Mesenchymal stem cell (in vitro differentiated cells and primary cell): ENCODE data around the gene KRT12.

Source experiments
- DNase-seq: peaks from one replicate; pipeline ENCODE4 v3.0.0-alpha.2; 2013
- H2AFZ ChIP-seq: one replicate; pipeline ENCODE4 v1.6.1; 2013; ENCODE audit warnings: low read depth, mild to moderate bottlenecking, control low read depth, inconsistent platforms, low read length, moderate library complexity
- H2AK5ac ChIP-seq: 2 replicates; pipeline ENCODE4 v1.6.1; 2013; ENCODE audit warnings: low read length, moderate library complexity, mild to moderate bottlenecking, inconsistent platforms; ENCODE audit not compliant: severe bottlenecking
- H2BK120ac ChIP-seq: one replicate; pipeline ENCODE4 v1.6.1; 2013; ENCODE audit warnings: low read depth, mild to moderate bottlenecking, inconsistent platforms, low read length, moderate library complexity
- H2BK12ac ChIP-seq, 2 experiments: one replicate each; pipeline ENCODE4 v1.6.1; 2013; ENCODE audit warnings: inconsistent platforms in 2 of 2, low read length in 2 of 2, mild to moderate bottlenecking in 2 of 2, moderate library complexity in 2 of 2, control low read depth in 1 of 2
- H2BK15ac ChIP-seq: one replicate; pipeline ENCODE4 v1.6.1; 2013; ENCODE audit warnings: mild to moderate bottlenecking, low read depth, inconsistent platforms; ENCODE audit not compliant: poor library complexity, severe bottlenecking
- H2BK5ac ChIP-seq: 2 replicates; pipeline ENCODE4 v1.6.1; 2013; ENCODE audit warnings: low read depth, mild to moderate bottlenecking, low read length, control low read depth, inconsistent platforms; ENCODE audit not compliant: poor library complexity, severe bottlenecking
- H3K14ac ChIP-seq, 2 experiments: one replicate each; pipeline ENCODE4 v1.6.1; 2013; ENCODE audit warnings: inconsistent platforms in 2 of 2, low read length in 2 of 2, control low read depth in 1 of 2, mild to moderate bottlenecking in 1 of 2, moderate library complexity in 1 of 2
- H3K18ac ChIP-seq, 2 experiments: one replicate each; pipeline ENCODE4 v1.6.1; 2013; ENCODE audit warnings: inconsistent platforms in 2 of 2, low read length in 2 of 2, control low read depth in 1 of 2, low read depth in 1 of 2, mild to moderate bottlenecking in 1 of 2
- H3K23ac ChIP-seq, 2 experiments: one replicate each; pipeline ENCODE4 v1.6.1; 2013; ENCODE audit warnings: inconsistent platforms in 2 of 2, low read length in 2 of 2, mild to moderate bottlenecking in 2 of 2, moderate library complexity in 2 of 2, control low read depth in 1 of 2
- H3K27ac ChIP-seq: 2 replicates; pipeline ENCODE4 v1.5.1; 2013; ENCODE audit warnings: mild to moderate bottlenecking, moderate library complexity, low read length, control low read depth, inconsistent platforms; ENCODE audit not compliant: poor library complexity, severe bottlenecking
- H3K27me3 ChIP-seq, 2 experiments: 2 replicates each; pipeline versions ENCODE4 v1.6.1 to v1.7.0; 2013; ENCODE audit warnings: low read length in 2 of 2, mild to moderate bottlenecking in 2 of 2, moderate library complexity in 2 of 2, control low read depth in 1 of 2, inconsistent platforms in 1 of 2; ENCODE audit not compliant: control insufficient read depth in 1 of 2, insufficient read depth in 1 of 2
- H3K36me3 ChIP-seq, 2 experiments: 2 replicates each; pipeline versions ENCODE4 v1.6.1 to v1.7.0; 2013; ENCODE audit warnings: low read length in 2 of 2, control low read depth in 1 of 2, inconsistent platforms in 1 of 2, low read depth in 1 of 2, mild to moderate bottlenecking in 1 of 2; ENCODE audit not compliant: insufficient read depth in 2 of 2, control insufficient read depth in 1 of 2
- H3K4ac ChIP-seq, 2 experiments: one replicate each; pipeline ENCODE4 v1.6.1; 2013; ENCODE audit warnings: inconsistent platforms in 2 of 2, low read length in 2 of 2, mild to moderate bottlenecking in 2 of 2, moderate library complexity in 2 of 2, control low read depth in 1 of 2, low read depth in 1 of 2
- H3K4me1 ChIP-seq: 2 replicates; pipeline ENCODE4 v1.6.1; 2013; ENCODE audit warnings: low read depth, low read length, control low read depth; ENCODE audit not compliant: control insufficient read depth, insufficient read depth
- H3K4me2 ChIP-seq: 2 replicates; pipeline ENCODE4 v1.6.1; 2013; ENCODE audit warnings: low read length, mild to moderate bottlenecking, inconsistent platforms; ENCODE audit not compliant: poor library complexity, severe bottlenecking
- H3K4me3 ChIP-seq, 2 experiments: 2 replicates each; pipeline versions ENCODE4 v1.5.1 to v1.7.0; 2013; ENCODE audit warnings: low read length in 2 of 2, mild to moderate bottlenecking in 2 of 2, control low read depth in 1 of 2, low read depth in 1 of 2; ENCODE audit not compliant: insufficient read depth in 1 of 2
- H3K79me1 ChIP-seq: replicated peaks from 2 replicates; pipeline ENCODE4 v1.6.1; 2013; ENCODE audit warnings: mild to moderate bottlenecking, control low read depth, low read length, inconsistent platforms; ENCODE audit not compliant: poor library complexity, severe bottlenecking
- H3K9ac ChIP-seq: 2 replicates; pipeline ENCODE4 v1.7.0; 2013; ENCODE audit warnings: mild to moderate bottlenecking, low read length, moderate library complexity
- H3K9me3 ChIP-seq: 2 replicates; pipeline ENCODE4 v1.7.0; 2013; ENCODE audit warnings: mild to moderate bottlenecking, low read length; ENCODE audit not compliant: control insufficient read depth
- H4K8ac ChIP-seq: one replicate; pipeline ENCODE4 v1.6.1; 2013; ENCODE audit warnings: inconsistent platforms, mild to moderate bottlenecking, low read length, moderate library complexity
- H4K91ac ChIP-seq: one replicate; pipeline ENCODE4 v1.6.1; 2013; ENCODE audit warnings: mild to moderate bottlenecking, low read length, inconsistent platforms
- WGBS: methylation state at CpG from one replicate; pipeline ENCODE4 v1.1.7; 2013; ENCODE audit warnings: mixed read lengths; 5-methylcytosine and 5-hydroxymethylcytosine counted together

KRT12 gene

DNA sequence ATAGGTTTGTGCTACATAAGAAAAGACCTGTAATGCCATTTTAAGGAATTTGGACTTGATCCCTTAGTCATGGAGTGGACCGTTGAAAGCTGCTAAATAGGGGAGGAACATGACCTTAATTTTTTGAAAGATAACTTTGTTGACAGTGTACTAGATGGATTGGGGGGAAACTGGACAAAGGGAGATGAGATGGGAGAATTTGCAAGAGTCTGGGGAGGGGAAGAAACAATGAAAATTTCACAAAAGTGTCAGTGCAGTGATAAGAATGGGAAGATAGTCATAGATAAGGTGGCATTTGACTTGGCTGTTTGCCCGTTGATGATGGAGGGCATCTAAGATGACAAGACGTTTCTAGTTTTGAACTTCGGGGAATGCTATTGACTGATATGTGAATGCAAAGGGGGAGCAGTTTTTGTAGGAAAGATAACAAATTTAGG, 22.3 kb downstream of the KRT12 start:
- Histone ChIP-seq H3K36me3 (no peaks in the 10 kb centered on the region), H3K4me3 (no peak overlapping the region), H3K79me1 (no peaks in the 10 kb centered on the region), H3K23ac (no peak overlapping the region), H2BK12ac (no peak overlapping the region), H2AFZ (no peak overlapping the region), H4K8ac (no peak overlapping the region), H3K9me3 (no peaks in the 10 kb centered on the region), H3K27me3 (peaks cover 0 to 3% of the 10 kb centered on the region in 2 experiments), H3K14ac (no peak overlapping the region), H2BK120ac (no peak overlapping the region), H3K4me2 (no peak overlapping the region), H3K18ac (no peak overlapping the region), H4K91ac (no peak overlapping the region), H2AK5ac (no peak overlapping the region), H3K4ac (no peak overlapping the region), H3K27ac (no peak overlapping the region), H2BK5ac (no peak overlapping the region), H3K4me1 (no peaks in the 10 kb centered on the region), H3K9ac (no peak overlapping the region), H2BK15ac (no peak overlapping the region)
- 93% methylated on average over 4 of the region's 4 CpGs for WGBS
- DNase-seq: no peak

DNA sequence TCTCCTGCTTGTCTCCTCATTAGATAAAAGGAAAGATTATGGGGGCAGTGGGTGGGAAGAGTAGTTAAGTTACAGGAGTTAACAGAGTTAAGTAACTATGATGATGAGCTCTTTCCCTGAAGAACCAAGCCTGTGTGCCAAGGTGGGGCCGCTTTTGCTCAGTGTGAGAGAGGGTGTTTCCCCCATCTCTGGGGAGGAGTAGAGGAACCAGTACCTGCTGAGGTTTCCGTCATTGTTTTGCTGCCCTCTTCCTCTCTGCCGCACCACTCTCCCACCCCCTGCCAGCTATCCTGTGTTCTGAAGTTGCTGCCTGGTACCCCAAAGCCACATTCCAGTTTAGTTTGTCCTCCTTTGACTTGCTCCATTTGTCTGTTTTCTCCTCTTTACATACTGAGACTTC, 23.8 kb downstream of the KRT12 start:
- H3K4me2 ChIP-seq: no peak overlapping the region
- H3K23ac ChIP-seq: no peak overlapping the region
- H3K14ac ChIP-seq: no peak overlapping the region
- H2BK12ac ChIP-seq: no peak overlapping the region
- DNase-seq: no peak
- H3K18ac ChIP-seq: no peak overlapping the region
- H3K4me1 ChIP-seq: no peaks in the 10 kb centered on the region
- no peaks in the 10 kb centered on the region for H3K36me3 ChIP-seq
- no peak overlapping the region for H3K4ac ChIP-seq
- H2BK15ac ChIP-seq: no peak overlapping the region
- no peaks in the 10 kb centered on the region for H3K79me1 ChIP-seq
- no peak overlapping the region for H3K9ac ChIP-seq
- no peak overlapping the region for H2AK5ac ChIP-seq
- no peak overlapping the region for H2BK120ac ChIP-seq
- 82% methylated on average over 3 of the region's 3 CpGs for WGBS
- no peak overlapping the region for H3K27ac ChIP-seq
- no peak overlapping the region for H2AFZ ChIP-seq
- no peak overlapping the region for H2BK5ac ChIP-seq
- H4K8ac ChIP-seq: no peak overlapping the region
- no peak overlapping the region for H3K4me3 ChIP-seq
- no peaks in the 10 kb centered on the region for H3K9me3 ChIP-seq
- peaks cover 0 to 3% of the 10 kb centered on the region in 2 experiments for H3K27me3 ChIP-seq
- H4K91ac ChIP-seq: no peak overlapping the region

DNA sequence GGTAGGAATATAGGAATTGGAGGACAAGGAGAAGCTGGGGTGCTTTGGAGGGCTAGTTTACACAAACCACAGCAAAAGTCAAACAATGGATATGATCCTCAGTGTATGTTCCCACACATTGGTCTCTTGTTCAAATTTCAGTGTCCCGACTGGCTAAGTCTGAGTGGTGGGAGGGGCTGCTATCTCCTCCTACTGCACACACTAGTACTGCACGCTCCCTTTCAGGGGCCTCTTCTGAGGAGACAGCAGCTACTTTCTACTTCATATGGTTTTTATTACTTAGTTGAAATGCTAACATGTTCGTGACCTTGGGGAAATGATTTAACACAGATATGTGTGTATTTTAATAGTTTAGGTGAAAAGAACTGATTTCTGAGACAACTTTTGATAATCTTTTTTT, 25.8 kb downstream of the KRT12 start:
- Histone ChIP-seq H3K9ac (no peak overlapping the region), H4K8ac (no peak overlapping the region), H2BK12ac (no peak overlapping the region), H2AFZ (no peak overlapping the region), H3K18ac (no peak overlapping the region), H3K27ac (no peak overlapping the region), H3K4ac (no peak overlapping the region), H3K27me3 (peaks cover 0 to 3% of the 10 kb centered on the region in 2 experiments), H4K91ac (no peak overlapping the region), H2AK5ac (no peak overlapping the region), H3K14ac (no peak overlapping the region), H2BK15ac (no peak overlapping the region), H3K79me1 (no peaks in the 10 kb centered on the region), H2BK120ac (no peak overlapping the region), H3K23ac (no peak overlapping the region), H3K4me2 (no peak overlapping the region), H3K9me3 (no peaks in the 10 kb centered on the region), H3K4me3 (no peak overlapping the region), H3K4me1 (no peaks in the 10 kb centered on the region), H2BK5ac (no peak overlapping the region), H3K36me3 (no peaks in the 10 kb centered on the region)
- no peak for DNase-seq
- 73% methylated on average over 2 of the region's 3 CpGs for WGBS

DNA sequence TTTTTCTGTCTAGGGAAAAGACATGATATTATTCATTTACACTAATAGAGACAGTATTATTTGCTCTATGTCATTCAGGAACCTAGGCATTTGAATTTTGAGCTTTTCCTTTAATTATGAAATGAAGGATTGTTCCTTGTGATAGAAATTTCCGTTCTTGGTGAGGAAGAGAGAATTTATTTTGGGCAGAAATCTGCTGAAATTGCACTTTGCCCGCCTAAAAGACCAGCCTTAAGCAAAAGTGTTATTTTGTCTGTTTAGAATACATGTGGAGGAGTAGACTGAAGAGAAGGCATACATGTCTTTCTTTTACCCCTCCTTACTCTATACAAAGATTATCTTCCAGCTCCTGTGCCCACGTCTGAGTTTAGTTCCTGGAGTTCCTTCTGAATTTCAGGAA, 27.8 kb downstream of the KRT12 start:
- Histone ChIP-seq H3K4ac (no peak overlapping the region), H3K18ac (no peak overlapping the region), H3K4me3 (no peak overlapping the region), H3K4me2 (no peak overlapping the region), H3K36me3 (peaks cover 7 to 16% of the 10 kb centered on the region in 2 experiments), H2AK5ac (no peak overlapping the region), H4K91ac (no peak overlapping the region), H3K14ac (no peak overlapping the region), H2BK15ac (no peak overlapping the region), H3K9me3 (no peaks in the 10 kb centered on the region), H3K23ac (no peak overlapping the region), H3K9ac (no peak overlapping the region), H3K27ac (no peak overlapping the region), H2BK5ac (no peak overlapping the region), H2BK12ac (no peak overlapping the region), H3K4me1 (no peaks in the 10 kb centered on the region), H3K27me3 (peaks cover 0 to 3% of the 10 kb centered on the region in 2 experiments), H2AFZ (no peak overlapping the region), H3K79me1 (peaks cover 3% of the 10 kb centered on the region), H2BK120ac (no peak overlapping the region), H4K8ac (no peak overlapping the region)
- 77% methylated on average over 2 of the region's 3 CpGs for WGBS
- no peak for DNase-seq
